Measurements from ENCODE around the gene FAM168A.

Gene FAM168A

GRCh38 chr11:73498343-73498742, 99.6 kb downstream of the FAM168A start:
- no peak for DNase-seq (ENCODE audit: low read depth)

GRCh38 chr11:73496134-73496533, 101.8 kb downstream of the FAM168A start:
- no peak for DNase-seq (ENCODE audit: low read depth)
- no peak overlapping the region for H3K4me3 ChIP-seq (ENCODE audit: low read length)
- TF ChIP-seq CTCF (IDR thresholded peaks at IDR 0.05; ENCODE audit: insufficient read depth, low read depth, low read length, missing control alignments) = no peak

More at GRCh38 chr11:73498343-73498742, 99.6 kb downstream of the FAM168A start:
- no peak for TF ChIP-seq CTCF (IDR thresholded peaks at IDR 0.05; ENCODE audit: insufficient read depth, low read depth, low read length, missing control alignments)
- H3K4me3 ChIP-seq (ENCODE audit: low read length) = no peak overlapping the region

- no peak overlapping the region for H3K4me3 ChIP-seq (ENCODE audit: low read length)
- no peak for TF ChIP-seq CTCF (IDR thresholded peaks at IDR 0.05; ENCODE audit: insufficient read depth, low read depth, low read length, missing control alignments)
- DNase-seq (ENCODE audit: low read depth) = no peak
Observed at GRCh38 chr11:73495731-73496130, 102.2 kb downstream of the FAM168A start.

- peak; percentile 88 for DNase-seq (ENCODE audit: low read depth)
- no peak for TF ChIP-seq CTCF (IDR thresholded peaks at IDR 0.05; ENCODE audit: insufficient read depth, low read depth, low read length, missing control alignments)
- no peak overlapping the region for H3K4me3 ChIP-seq (ENCODE audit: low read length)
Observed at GRCh38 chr11:73493956-73494598, 103.8 kb downstream of the FAM168A start.

GRCh38 chr11:73481626-73482025, 116.3 kb downstream of the FAM168A start:
- TF ChIP-seq CTCF (IDR thresholded peaks at IDR 0.05; ENCODE audit: insufficient read depth, low read depth, low read length, missing control alignments) = no peak
- no peak overlapping the region for H3K4me3 ChIP-seq (ENCODE audit: low read length)
- DNase-seq (ENCODE audit: low read depth) = no peak

- no peak for TF ChIP-seq CTCF (IDR thresholded peaks at IDR 0.05; ENCODE audit: insufficient read depth, low read depth, low read length, missing control alignments)
- DNase-seq (ENCODE audit: low read depth) = peak; percentile 5
- H3K4me3 ChIP-seq (ENCODE audit: low read length) = no peak overlapping the region
Observed at GRCh38 chr11:73480677-73481076, 117.2 kb downstream of the FAM168A start.

GRCh38 chr11:73478737-73479347, 119.1 kb downstream of the FAM168A start:
- peak; percentile 66 for DNase-seq (ENCODE audit: low read depth)
- peak; percentile 92 for TF ChIP-seq CTCF (IDR thresholded peaks at IDR 0.05; ENCODE audit: insufficient read depth, low read depth, low read length, missing control alignments)
- no peak overlapping the region for H3K4me3 ChIP-seq (ENCODE audit: low read length)

Data from epithelial cell of esophagus (primary cell).